ENCODE measurements around the gene CARS1.

The CARS1 gene

GRCh38 chr11:3002351-3002861 is 54.8 kb downstream of the CARS1 start:
- no peak for DNase-seq
- Histone ChIP-seq H3K4me1 (peaks cover 9% of the 10 kb centered on the region), H3K4me3 (ENCODE audit: low read depth, low read length) (no peak overlapping the region), H3K27me3 (no peaks in the 10 kb centered on the region), H3K9me3 (no peaks in the 10 kb centered on the region), H3K36me3 (peaks cover 7% of the 10 kb centered on the region)
- no peak for TF ChIP-seq CTCF (IDR thresholded peaks at IDR 0.05; ENCODE audit: low read depth, low read length)

- no peaks in the 10 kb centered on the region for H3K9me3 ChIP-seq
- no peak overlapping the region for H3K4me3 ChIP-seq (ENCODE audit: low read depth, low read length)
- H3K4me1 ChIP-seq = peaks cover 9% of the 10 kb centered on the region
- TF ChIP-seq CTCF (IDR thresholded peaks at IDR 0.05; ENCODE audit: low read depth, low read length) = no peak
- peaks cover 7% of the 10 kb centered on the region for H3K36me3 ChIP-seq
- no peaks in the 10 kb centered on the region for H3K27me3 ChIP-seq
- DNase-seq = peak; percentile 57
Measured at GRCh38 chr11:3001496-3001895, 55.7 kb downstream of the CARS1 start.

- H3K27me3 ChIP-seq = no peaks in the 10 kb centered on the region
- no peak for TF ChIP-seq CTCF (IDR thresholded peaks at IDR 0.05; ENCODE audit: low read depth, low read length)
- H3K4me1 ChIP-seq = peaks cover 9% of the 10 kb centered on the region
- H3K36me3 ChIP-seq = peaks cover 7% of the 10 kb centered on the region
- no peaks in the 10 kb centered on the region for H3K9me3 ChIP-seq
- peak; percentile 84 for DNase-seq
- H3K4me3 ChIP-seq (ENCODE audit: low read depth, low read length) = no peak overlapping the region
Measured at GRCh38 chr11:3000032-3000961, 56.9 kb downstream of the CARS1 start.

- H3K4me1 ChIP-seq = peaks cover 9% of the 10 kb centered on the region
- TF ChIP-seq CTCF (IDR thresholded peaks at IDR 0.05; ENCODE audit: low read depth, low read length) = no peak
- DNase-seq = no peak
- H3K9me3 ChIP-seq = no peaks in the 10 kb centered on the region
- H3K36me3 ChIP-seq = peaks cover 7% of the 10 kb centered on the region
- H3K27me3 ChIP-seq = no peaks in the 10 kb centered on the region
- no peak overlapping the region for H3K4me3 ChIP-seq (ENCODE audit: low read depth, low read length)
Measured at GRCh38 chr11:2999464-2999998, 57.7 kb downstream of the CARS1 start.

GRCh38 chr11:2998073-2998850 is 59.0 kb downstream of the CARS1 start:
- no peak for TF ChIP-seq CTCF (IDR thresholded peaks at IDR 0.05; ENCODE audit: low read depth, low read length)
- Histone ChIP-seq H3K9me3 (no peaks in the 10 kb centered on the region), H3K27me3 (no peaks in the 10 kb centered on the region), H3K36me3 (peaks cover 7% of the 10 kb centered on the region), H3K4me3 (ENCODE audit: low read depth, low read length) (no peak overlapping the region), H3K4me1 (peaks cover 9% of the 10 kb centered on the region)
- DNase-seq = no peak

Data from BE2C (cell line).